NB4 (cell line): Measurements from ENCODE around the gene NELFCD.

ENCODE experiments used
- DNase-seq: peaks from one replicate; pipeline ENCODE4 v3.0.0; 2010; ENCODE audit warnings: low read depth
- H3K4me3 ChIP-seq: one replicate; pipeline ENCODE4 v1.5.1; 2011; ENCODE audit warnings: mild to moderate bottlenecking, low read depth, low read length, moderate library complexity
- MYC ChIP-seq: IDR thresholded peaks from 2 replicates; pipeline ENCODE4 v1.6.1; 2011; ENCODE audit warnings: low read depth, low read length
- POLR2A ChIP-seq: IDR thresholded peaks from 2 replicates; pipeline ENCODE4 v1.6.1; 2011; ENCODE audit warnings: mild to moderate bottlenecking; ENCODE audit not compliant: insufficient read length; ENCODE audit errors: extremely low read depth
- TF ChIP-seq, protein P1 (sequence below): IDR thresholded peaks from 2 replicates; pipeline ENCODE4 v1.6.1; 2011; ENCODE audit warnings: low read depth, low read length
- TF ChIP-seq, protein P2 (sequence below): IDR thresholded peaks from one replicate; pipeline ENCODE4 v1.5.1; 2012; ENCODE audit warnings: low read depth, low read length

Gene NELFCD

DNA sequence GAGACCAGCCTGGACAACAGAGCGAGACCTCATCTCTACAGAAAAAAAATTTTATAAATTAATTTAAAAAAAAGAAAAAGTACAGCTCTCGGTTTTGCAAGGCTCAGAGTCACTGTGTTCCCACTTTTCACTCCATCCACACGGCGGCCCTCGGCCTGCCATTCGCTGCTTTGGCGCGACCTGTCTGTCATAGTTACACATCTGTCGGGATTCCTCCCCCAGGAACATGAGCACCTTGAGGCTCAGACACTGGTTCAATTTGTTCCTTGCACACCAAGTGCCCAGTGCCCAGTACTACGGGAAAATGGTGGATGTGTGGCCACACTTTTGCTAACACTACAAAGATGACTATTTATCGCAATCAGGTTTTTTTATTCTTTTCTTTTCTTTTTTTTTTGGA is 17.6 kb downstream of the NELFCD start:
- TF ChIP-seq, protein P1, sequence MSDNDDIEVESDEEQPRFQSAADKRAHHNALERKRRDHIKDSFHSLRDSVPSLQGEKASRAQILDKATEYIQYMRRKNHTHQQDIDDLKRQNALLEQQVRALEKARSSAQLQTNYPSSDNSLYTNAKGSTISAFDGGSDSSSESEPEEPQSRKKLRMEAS: no peak
- TF ChIP-seq, protein P2, sequence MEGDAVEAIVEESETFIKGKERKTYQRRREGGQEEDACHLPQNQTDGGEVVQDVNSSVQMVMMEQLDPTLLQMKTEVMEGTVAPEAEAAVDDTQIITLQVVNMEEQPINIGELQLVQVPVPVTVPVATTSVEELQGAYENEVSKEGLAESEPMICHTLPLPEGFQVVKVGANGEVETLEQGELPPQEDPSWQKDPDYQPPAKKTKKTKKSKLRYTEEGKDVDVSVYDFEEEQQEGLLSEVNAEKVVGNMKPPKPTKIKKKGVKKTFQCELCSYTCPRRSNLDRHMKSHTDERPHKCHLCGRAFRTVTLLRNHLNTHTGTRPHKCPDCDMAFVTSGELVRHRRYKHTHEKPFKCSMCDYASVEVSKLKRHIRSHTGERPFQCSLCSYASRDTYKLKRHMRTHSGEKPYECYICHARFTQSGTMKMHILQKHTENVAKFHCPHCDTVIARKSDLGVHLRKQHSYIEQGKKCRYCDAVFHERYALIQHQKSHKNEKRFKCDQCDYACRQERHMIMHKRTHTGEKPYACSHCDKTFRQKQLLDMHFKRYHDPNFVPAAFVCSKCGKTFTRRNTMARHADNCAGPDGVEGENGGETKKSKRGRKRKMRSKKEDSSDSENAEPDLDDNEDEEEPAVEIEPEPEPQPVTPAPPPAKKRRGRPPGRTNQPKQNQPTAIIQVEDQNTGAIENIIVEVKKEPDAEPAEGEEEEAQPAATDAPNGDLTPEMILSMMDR: no peak
- no peak for TF ChIP-seq POLR2A
- no peak for TF ChIP-seq MYC
- no peak overlapping the region for H3K4me3 ChIP-seq
- no peak for DNase-seq

DNA sequence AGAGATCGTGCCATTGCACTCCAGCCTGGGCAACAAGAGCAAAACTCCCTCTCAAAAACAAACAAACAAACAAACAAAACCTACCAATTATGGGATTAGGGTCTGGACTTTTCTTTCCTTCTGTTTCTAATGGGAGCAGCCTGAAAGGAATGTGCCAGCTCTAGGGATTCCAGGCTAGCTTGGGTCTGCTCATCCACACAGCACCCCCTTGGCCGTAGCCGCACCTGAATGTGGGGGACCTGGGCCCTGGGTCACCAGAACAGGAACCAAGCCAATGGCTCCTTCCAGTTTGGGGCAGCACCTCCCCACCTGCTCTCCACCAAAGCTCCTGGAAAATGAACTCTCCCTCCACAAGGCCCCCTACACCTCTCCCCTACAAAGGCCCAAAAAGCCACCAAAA is 19.3 kb downstream of the NELFCD start:
- DNase-seq: no peak
- H3K4me3 ChIP-seq: no peak overlapping the region
- no peak for TF ChIP-seq MYC
- TF ChIP-seq, protein P2: no peak
- no peak for TF ChIP-seq POLR2A
- TF ChIP-seq, protein P1: no peak

DNA sequence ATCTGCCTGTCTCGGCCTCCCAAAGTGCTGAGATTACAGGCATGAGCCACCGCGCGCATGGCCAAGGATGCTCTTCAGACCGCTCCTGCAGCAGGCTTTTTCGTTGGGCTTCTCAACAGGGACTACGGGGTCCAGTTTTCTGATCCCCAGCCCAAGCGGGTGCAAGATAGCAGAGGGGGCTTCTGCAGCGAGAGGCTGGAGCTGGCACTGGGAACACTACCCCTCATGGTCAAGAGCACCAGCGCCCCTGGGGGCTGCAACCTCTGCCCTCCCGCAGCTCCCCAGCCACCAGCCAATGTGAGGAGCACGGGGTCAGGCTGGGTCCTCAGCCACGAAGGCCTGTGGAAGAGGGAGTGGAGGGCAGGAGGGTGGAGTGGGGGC is 20.0 kb downstream of the NELFCD start:
- TF ChIP-seq, protein P1: no peak
- TF ChIP-seq, protein P2: no peak
- no peak for TF ChIP-seq POLR2A
- no peak overlapping the region for H3K4me3 ChIP-seq
- DNase-seq: no peak

DNA sequence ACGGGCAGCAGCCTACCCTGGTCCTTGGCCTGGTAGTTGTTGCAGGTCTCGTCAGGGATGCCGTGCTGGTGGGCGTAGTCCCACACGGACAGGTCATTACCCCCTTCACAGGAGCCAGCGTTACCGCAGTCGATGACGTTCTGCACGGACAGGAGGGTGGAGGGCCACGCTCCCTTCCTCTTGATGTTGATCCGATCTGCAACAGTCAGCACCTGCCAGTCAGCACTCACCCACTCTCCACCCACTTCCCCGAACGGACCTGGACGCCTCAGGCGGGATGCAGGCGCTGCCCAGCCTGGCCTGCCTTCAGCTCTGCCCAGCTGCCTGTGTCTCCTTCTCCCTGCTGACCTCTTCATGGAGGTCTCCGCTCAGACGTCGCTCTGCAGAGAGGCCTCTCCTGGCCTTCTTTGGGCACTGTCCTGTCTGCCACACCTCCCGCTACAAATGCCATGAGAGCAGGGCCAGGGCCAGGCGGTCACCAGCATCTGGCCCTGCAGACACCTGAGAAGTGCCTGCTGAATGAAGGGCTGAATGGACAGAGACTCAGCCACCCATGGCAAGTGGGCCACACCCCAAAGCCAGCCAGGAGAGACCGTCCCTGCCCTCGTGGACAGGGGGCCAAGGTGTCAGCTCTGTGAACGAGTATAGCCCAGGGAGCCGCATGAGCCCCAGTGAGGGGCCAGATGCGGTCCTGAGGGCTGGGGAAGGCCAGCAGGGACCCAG is 20.6 kb downstream of the NELFCD start:
- no peak for TF ChIP-seq MYC
- TF ChIP-seq, protein P2: no peak
- TF ChIP-seq POLR2A: no peak
- TF ChIP-seq, protein P1: no peak
- no peak overlapping the region for H3K4me3 ChIP-seq
- DNase-seq: no peak

DNA sequence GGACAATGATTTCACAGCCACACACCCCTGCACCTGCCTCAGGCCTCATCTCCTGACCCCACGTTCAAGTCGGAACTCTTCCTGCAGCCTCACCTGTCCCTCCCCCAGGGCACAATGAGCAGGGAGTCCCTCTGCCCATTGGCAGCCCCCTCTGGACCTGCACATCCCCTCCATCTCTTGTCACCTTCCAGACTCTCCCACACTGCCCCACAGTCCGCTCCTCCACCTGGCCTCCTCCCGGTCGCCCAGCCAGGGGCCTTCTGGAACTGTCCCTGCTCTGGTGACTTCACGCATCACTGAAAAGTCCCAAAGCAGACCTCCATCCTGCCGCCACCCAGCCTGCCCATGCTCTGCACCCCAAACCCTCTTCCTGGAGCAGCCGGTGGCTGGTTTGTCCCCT is 21.3 kb downstream of the NELFCD start:
- DNase-seq: no peak
- H3K4me3 ChIP-seq: no peak overlapping the region
- TF ChIP-seq, protein P2: no peak
- TF ChIP-seq, protein P1: no peak
- TF ChIP-seq MYC: no peak
- TF ChIP-seq POLR2A: no peak
